Stimulated activated CD4-positive, alpha-beta T cell treated with anti-CD3 and anti-CD28 coated beads, TNF-alpha, amount 100 ng/mL, for 48 hours (primary cell): ENCODE data around the gene ATP5IF1.
A peak's percentile ranks its signal among the peaks of the same experiment; 100 is the strongest.

Experiments
- DNase-seq, 3 donors: peaks; one replicate each; pipeline ENCODE4 v3.0.0-alpha.2; 2020; ENCODE audit warnings: low read depth in 3 of 3

Gene ATP5IF1

GRCh38 chr1:28236656-28237322 lies 865 bp downstream of the ATP5IF1 start:
- no peak for DNase-seq

- DNase-seq = no peak
Measured at GRCh38 chr1:28239004-28239403, 3.1 kb downstream of the ATP5IF1 start.

DNA sequence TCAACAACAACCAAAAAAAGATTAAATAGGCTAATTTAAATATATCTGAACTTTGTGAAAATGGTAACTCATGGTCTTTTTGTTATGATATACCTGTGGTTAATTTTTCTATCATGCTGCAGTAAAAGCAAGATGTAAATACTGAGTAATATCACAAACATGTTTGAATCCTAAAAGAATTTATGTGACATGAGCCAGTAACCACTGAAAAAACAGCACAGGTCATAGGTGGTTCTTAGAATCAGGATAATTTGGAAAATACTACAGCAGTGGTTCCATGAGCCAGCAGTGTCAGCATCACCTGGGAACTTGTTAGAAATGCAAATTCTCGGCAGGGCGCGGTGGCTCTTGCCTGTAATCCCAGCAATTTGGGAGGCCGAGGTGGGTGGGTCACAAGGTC lies 4.1 kb downstream of the ATP5IF1 start:
- DNase-seq = no peak

- no peak for DNase-seq
Measured at GRCh38 chr1:28241638-28242241, 5.8 kb downstream of the ATP5IF1 start.

DNA sequence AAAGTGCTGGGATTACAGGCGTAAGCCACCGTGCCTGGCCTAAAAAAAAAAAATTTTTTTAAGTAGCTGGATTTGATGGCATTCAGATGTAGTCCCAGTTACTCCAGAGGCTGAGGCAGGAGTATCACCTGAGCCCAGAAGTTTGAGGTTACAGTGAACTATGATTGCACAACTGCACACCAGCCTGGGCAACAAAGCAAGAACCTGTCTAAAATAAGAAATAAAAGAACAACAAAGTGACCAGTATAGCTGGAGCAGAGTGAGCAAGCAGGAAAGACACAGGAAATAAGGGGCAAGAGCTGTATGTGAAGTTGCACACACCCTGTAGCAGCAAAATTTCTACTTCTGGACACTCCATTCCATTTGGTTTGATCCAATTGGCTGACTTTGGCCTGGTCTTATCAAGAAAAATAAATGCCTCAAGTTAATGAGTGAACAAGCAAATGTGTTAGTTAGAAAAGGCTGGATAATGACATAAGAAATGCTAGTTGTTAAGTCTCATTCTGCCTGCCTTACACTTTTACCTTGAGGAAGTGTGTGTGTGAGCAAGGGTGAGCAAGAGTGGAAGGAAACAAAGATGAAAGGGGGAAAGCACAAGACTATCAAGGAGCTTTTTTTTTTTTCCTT lies 7.9 kb downstream of the ATP5IF1 start:
- DNase-seq = no peak

DNA sequence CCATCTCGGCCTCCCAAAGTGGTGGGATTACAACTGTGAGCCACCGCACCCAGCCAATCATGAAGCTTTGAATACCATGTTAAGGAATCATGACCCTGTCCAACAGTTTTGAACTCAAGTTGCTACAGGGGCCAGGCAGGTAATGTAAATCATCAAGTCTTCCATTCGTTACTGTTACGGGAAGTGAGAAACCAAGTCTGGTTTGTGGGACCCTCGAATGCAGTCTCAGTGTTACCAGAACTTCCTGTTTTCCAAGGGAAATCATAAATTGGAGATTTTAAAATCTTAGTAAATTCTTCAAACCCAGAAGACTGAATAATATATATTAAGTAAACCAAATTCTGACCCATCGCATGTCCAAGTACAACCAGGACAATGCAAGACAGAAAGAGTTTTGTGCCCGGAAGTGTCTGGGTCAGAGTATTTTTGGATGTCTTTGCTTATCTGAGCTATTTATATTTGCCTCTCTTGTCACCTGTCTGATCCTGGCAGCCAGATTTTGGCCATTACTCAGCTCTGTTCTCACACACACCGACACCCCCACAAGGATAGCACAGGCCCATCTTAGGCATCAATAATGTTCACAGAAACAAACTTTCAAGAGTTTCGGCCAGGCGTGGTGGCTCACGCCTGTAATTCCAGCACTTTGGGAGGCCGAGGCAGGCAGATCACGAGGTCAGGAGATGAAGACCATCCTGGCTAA lies 8.8 kb downstream of the ATP5IF1 start:
- no peak for DNase-seq

GRCh38 chr1:28246427-28246832 lies 10.5 kb downstream of the ATP5IF1 start:
- no peak for DNase-seq

GRCh38 chr1:28247612-28248272 lies 11.8 kb downstream of the ATP5IF1 start:
- no peak for DNase-seq

DNA sequence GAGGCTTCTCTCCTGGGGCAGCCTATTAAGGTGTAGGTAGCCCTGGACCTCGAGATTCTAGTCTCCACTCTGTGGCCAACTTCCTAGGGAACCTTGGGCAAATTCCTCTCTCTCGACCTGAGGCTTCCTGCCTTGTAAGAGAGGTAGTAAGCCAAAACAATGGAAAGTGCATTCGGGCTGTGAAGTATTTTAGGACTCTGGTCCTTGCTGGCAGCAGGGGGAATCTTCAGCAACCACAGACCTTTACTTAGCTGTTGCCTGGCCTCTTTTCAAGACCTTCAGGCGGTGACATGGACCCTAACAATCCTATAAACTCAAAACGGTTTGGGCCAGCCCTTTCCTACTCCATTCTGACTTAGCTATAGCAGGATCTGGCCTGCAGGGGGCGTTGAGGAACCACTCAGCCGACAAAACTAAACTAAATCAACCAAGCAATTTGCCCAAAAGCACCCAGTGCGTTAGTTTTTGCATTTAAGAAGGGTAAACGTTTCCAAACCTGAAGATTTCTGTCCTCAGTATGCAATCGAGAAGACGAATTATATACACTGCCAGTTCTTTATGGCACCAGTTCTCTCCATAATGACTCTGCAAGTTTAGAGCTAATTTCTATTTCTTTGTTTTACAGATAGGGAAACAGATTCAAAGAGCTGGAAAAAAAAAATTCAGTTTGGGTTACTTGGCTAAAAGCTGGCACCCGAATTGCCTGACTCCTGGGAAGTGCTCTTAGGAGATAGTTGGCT lies 12.5 kb downstream of the ATP5IF1 start:
- peak; percentile 66 to 72 (median 70) for DNase-seq

DNA sequence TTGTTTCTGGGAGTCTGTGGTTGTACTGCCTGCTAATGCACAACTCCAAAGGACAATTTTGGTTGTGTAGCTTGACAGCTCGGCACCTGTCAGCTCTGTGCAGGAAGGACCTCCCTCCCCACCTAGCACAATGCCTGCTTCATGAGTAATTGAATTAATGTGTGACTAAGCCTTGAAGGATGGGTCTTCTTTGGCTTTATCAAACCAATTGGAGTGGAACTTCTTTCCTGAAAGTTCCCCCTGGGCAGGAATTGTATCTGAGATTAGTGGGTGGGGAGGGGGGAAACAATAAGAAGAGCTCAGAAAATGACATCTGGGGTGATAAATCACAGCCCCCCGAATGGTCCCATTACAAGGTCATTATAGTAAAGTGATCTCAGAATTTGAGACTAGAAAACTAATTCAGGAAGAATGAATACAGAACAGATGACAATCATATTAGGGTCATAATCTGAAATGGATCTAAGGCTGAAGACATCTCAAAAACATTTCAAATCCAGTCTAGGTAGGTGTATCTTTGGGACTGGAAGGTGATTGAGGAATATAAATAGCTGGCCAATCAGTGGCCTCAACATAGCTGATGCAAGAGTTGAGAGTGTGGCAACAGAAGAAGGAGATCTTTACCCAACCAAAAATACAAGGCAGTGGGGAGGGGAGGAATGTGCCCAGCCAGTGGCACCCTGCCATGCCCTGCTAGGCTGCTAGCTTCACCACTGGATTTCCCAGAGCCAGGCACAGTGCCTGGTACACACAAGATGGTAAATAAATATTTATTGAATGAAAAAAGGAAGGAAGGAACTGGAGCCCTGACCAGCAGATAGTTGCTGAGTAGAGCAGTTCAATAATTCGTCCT lies 13.3 kb downstream of the ATP5IF1 start:
- DNase-seq = no peak

DNA sequence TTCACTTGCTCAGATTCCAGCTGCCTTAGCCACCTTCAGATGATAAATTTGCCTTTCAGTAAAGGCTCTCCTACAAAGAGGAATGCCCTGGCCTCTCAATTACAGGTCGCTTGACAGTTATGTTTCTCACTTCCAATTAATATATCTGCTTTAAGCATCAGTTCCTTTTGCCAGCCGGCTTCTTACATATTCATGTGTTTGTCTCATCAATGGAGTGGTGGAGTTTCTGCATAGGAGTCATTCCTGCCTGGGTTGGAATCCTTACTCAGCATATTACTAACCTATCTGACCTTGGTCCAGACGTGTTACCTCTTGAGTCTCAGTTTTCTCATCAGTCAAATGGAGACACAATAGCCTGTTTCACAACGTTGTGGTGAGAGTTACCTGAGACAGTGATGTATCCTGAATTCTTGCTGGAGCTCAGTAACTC lies 14.0 kb downstream of the ATP5IF1 start:
- no peak for DNase-seq

DNA sequence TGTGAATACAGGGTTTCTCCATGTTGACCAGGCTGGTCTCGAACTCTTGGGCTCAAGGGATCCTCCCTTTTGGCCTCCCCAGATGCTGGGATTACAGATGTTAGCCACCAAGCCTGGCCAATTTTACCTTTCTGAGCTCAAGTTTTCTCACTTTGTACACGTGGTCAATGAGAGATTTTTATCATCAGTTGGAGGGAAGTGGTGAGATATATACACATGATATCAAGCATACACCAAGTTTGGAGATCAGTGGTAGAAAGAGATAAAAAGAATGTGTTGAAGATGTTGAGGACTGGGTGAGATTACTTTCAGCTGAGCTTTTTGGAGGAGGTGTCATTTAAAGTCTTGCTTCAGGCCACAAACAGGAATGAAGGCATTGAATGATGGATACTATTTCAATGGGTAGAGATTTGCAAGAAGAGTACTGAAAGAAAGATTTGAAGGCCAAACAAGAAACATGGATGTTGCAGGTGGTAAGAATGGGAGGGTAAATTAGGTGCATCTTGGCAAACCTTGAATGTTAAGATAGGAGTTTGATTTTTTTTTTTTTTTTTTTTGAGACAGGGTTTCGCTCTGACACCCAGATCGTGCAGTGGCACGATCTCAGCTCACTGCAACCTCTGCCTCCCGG lies 20.4 kb downstream of the ATP5IF1 start:
- no peak for DNase-seq

DNA sequence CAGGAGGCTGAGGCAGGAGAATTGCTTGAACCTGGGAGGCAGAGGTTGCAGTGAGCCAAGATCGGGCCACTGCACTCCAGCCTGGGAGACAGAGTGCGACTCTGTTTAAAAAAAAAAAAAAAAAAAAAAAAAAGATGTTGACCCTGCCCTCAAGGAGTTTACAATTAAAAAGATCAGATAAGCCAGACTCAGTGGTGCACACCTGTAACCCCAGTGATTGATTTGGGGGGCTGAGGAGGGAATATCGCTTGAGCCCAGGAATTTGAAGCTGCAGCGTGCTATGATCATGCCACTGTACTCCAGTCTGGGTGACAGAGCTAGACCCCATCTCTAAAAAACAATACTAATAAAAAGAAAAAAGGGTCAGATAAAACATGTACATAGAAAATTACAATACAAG lies 21.8 kb downstream of the ATP5IF1 start:
- no peak for DNase-seq

GRCh38 chr1:28258628-28259251 lies 22.8 kb downstream of the ATP5IF1 start:
- no peak for DNase-seq

- peak; percentile 98 to 100 (median 100) for DNase-seq
Measured at GRCh38 chr1:28259252-28259933, 23.5 kb downstream of the ATP5IF1 start, which contains the start of gene SESN2. SESN2 (plus strand) TSS chr1:28259518; CDS start chr1:28259848, 330 bp downstream.

DNA sequence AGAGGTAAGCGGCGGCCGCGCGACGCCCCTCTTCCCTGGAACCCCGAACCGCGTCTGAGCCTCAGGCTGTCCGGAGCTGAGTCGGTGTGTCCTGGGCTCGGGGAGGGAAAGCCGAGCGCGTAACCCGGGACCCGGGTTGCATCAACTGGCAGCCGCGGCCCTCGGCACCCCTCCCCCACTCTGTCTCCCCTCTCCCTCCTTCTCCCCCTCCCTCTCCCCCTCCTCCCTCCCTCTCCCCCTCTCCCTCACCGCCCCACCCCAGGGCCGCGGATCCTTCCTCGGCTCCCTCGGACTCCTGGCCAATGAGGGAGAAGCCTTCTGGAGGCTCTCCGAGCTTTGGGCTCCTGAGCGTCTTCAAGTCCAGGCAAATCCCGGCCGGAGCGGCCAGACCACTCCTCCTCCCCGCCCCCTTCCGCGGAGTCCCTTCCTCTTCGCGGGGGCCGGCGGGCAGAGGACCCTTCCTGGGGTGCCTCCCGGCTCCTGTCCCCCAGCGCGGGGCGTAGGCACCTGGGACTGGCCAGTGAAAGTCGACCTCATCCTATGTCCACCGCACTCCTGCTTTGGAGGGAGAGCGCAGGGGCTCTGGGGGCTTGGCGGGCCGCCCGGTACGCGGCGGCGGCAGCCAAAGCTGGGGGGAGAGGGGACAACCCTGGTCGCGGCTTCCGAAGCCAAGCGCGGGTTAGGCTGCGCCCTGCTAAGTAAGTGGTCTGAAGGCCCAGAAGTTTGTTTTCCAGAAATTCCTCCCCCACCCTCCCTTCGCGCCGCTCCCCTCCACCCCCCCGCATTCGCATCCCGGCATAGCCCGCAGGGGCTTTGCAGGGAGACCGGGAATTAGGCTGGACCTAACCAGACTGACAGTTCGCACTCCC lies 24.2 kb downstream of the ATP5IF1 start:
- no peak for DNase-seq

DNA sequence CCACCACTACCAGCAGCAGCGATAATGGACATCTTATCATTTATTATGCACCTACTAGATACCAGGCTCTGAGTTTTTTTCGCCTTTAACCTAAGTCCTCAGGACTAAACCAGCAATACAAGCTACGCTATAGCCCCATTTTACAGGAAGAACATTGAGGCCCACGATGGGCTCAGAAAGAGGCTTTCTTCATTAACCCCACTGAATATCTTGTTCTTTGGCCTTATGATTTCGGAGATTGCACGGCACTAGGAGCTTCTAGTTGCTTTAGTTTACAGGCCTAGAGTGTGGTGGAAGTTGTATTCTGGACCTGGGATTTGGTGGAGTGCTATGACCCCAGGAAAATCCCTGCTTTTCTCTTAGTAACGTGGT lies 24.9 kb downstream of the ATP5IF1 start:
- DNase-seq = no peak

GRCh38 chr1:28264897-28265296 lies 29.0 kb downstream of the ATP5IF1 start:
- DNase-seq = no peak
